MM.1S (cell line): ENCODE results near the gene B4GALT3.
A peak's percentile ranks its signal among the peaks of the same experiment; 100 is the strongest.

Source experiments
- DNase-seq: peaks from one replicate; pipeline ENCODE4 v3.0.0-alpha.2; 2015
- H2AFZ ChIP-seq: fragments of 300-600 bp; sonication (generic); 2 replicates; pipeline ENCODE4 v1.6.0; 2016; ENCODE audit warnings: antibody characterized with exemption, low read length
- H3F3A ChIP-seq: fragments of 300-600 bp; sonication (generic); 2 replicates; pipeline ENCODE4 v1.6.1; 2016; ENCODE audit warnings: mild to moderate bottlenecking, antibody characterized with exemption, low read length, moderate library complexity, mixed read lengths; ENCODE audit not compliant: insufficient read depth
- H3K27ac ChIP-seq: fragments of 300-600 bp; sonication (generic); 2 replicates; pipeline ENCODE4 v1.5.1; 2016; ENCODE audit warnings: mild to moderate bottlenecking, low read length
- H3K27me3 ChIP-seq: fragments of 300-600 bp; sonication (generic); replicated peaks from 2 replicates; pipeline ENCODE4 v1.6.0; 2016; ENCODE audit warnings: low read length; ENCODE audit not compliant: insufficient read depth
- H3K36me3 ChIP-seq: fragments of 300-600 bp; sonication (generic); replicated peaks from 2 replicates; pipeline ENCODE4 v1.6.1; 2016; ENCODE audit warnings: mild to moderate bottlenecking, low read length, mixed read lengths; ENCODE audit not compliant: insufficient read depth
- H3K4me1 ChIP-seq: fragments of 300-600 bp; sonication (generic); 2 replicates; pipeline ENCODE4 v1.6.1; 2016; ENCODE audit warnings: low read length, mixed read lengths
- H3K4me2 ChIP-seq: fragments of 300-600 bp; sonication (generic); 2 replicates; pipeline ENCODE4 v1.6.0; 2016; ENCODE audit warnings: low read depth, low read length
- H3K4me3 ChIP-seq: fragments of 300-600 bp; sonication (generic); 2 replicates; pipeline ENCODE4 v1.5.1; 2016; ENCODE audit warnings: low read length, mixed read lengths
- H3K79me2 ChIP-seq: fragments of 300-600 bp; sonication (generic); 2 replicates; pipeline ENCODE4 v1.6.1; 2016; ENCODE audit warnings: mixed run types, low read length, mixed read lengths
- H3K9ac ChIP-seq: fragments of 300-600 bp; sonication (generic); 2 replicates; pipeline ENCODE4 v1.6.1; 2016; ENCODE audit warnings: low read length, mixed read lengths
- H3K9me2 ChIP-seq: fragments of 300-600 bp; sonication (generic); replicated peaks from 2 replicates; pipeline ENCODE4 v1.6.1; 2016; ENCODE audit warnings: mild to moderate bottlenecking, low read length, mixed read lengths; ENCODE audit not compliant: insufficient read depth
- H3K9me3 ChIP-seq: fragments of 300-600 bp; sonication (generic); replicated peaks from 2 replicates; pipeline ENCODE4 v1.6.1; 2016; ENCODE audit warnings: mild to moderate bottlenecking, low read length, mixed read lengths; ENCODE audit not compliant: insufficient read depth
- H4K20me1 ChIP-seq: fragments of 300-600 bp; sonication (generic); 2 replicates; pipeline ENCODE4 v1.6.1; 2016; ENCODE audit warnings: mild to moderate bottlenecking, low read length, moderate library complexity, mixed read lengths; ENCODE audit not compliant: insufficient read depth
- EZH2 ChIP-seq: fragments of 300-600 bp; sonication (generic); optimal IDR thresholded peaks from 2 replicates; pipeline ENCODE3; 2017; ENCODE audit warnings: low read depth, mild to moderate bottlenecking, antibody characterized with exemption, low read length, mixed read lengths
- EZH2phosphoT487 ChIP-seq: fragments of 300-600 bp; sonication (generic); IDR thresholded peaks from 2 replicates; pipeline ENCODE4 v1.6.1; 2018; ENCODE audit warnings: antibody characterized with exemption, low read length
- TF ChIP-seq, protein P1 (sequence below): fragments of 300-600 bp; sonication (generic); IDR thresholded peaks from 2 replicates; pipeline ENCODE4 v1.5.1; 2016; ENCODE audit warnings: antibody characterized with exemption, low read length, mixed read lengths

Gene B4GALT3

DNA sequence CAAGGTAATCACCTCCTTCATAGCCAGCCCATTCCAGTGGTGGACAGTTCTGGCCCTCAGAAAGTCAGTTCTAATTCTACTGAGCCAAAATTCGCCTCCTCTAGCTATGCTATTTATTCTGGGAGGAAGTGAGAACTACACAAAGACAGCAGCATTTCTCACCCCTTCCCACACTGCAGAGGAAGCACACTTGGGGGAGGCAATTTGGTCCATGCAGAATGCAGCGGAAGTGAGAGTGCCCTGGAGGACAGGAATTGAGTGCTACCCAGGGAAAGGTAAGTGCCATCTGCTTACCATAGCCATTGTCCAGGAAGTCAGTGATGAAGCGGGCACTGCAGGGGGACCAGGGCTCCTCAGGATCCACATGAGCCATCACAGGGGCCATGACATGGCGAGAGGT, 17.9 kb upstream of the B4GALT3 start:
- Histone ChIP-seq H3K79me2 (no peaks in the 10 kb centered on the region), H3K4me2 (no peak overlapping the region), H2AFZ (0 out of 2 replicates have a peak overlapping the region, but pooled peaks have one; percentile 2), H4K20me1 (no peaks in the 10 kb centered on the region), H3K36me3 (no peaks in the 10 kb centered on the region), H3K4me3 (no peak overlapping the region), H3K9ac (no peak overlapping the region), H3F3A (0 out of 2 replicates have a peak, but pooled peaks cover 4% of the 10 kb centered on the region), H3K9me2 (no peaks in the 10 kb centered on the region), H3K4me1 (peaks cover 13% of the 10 kb centered on the region), H3K9me3 (no peaks in the 10 kb centered on the region), H3K27me3 (no peaks in the 10 kb centered on the region), H3K27ac (0 out of 2 replicates have a peak overlapping the region, but pooled peaks have one; percentile 0)
- TF ChIP-seq EZH2phosphoT487 = no peak
- TF ChIP-seq, protein P1, sequence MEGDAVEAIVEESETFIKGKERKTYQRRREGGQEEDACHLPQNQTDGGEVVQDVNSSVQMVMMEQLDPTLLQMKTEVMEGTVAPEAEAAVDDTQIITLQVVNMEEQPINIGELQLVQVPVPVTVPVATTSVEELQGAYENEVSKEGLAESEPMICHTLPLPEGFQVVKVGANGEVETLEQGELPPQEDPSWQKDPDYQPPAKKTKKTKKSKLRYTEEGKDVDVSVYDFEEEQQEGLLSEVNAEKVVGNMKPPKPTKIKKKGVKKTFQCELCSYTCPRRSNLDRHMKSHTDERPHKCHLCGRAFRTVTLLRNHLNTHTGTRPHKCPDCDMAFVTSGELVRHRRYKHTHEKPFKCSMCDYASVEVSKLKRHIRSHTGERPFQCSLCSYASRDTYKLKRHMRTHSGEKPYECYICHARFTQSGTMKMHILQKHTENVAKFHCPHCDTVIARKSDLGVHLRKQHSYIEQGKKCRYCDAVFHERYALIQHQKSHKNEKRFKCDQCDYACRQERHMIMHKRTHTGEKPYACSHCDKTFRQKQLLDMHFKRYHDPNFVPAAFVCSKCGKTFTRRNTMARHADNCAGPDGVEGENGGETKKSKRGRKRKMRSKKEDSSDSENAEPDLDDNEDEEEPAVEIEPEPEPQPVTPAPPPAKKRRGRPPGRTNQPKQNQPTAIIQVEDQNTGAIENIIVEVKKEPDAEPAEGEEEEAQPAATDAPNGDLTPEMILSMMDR = no peak
- DNase-seq = no peak

DNA sequence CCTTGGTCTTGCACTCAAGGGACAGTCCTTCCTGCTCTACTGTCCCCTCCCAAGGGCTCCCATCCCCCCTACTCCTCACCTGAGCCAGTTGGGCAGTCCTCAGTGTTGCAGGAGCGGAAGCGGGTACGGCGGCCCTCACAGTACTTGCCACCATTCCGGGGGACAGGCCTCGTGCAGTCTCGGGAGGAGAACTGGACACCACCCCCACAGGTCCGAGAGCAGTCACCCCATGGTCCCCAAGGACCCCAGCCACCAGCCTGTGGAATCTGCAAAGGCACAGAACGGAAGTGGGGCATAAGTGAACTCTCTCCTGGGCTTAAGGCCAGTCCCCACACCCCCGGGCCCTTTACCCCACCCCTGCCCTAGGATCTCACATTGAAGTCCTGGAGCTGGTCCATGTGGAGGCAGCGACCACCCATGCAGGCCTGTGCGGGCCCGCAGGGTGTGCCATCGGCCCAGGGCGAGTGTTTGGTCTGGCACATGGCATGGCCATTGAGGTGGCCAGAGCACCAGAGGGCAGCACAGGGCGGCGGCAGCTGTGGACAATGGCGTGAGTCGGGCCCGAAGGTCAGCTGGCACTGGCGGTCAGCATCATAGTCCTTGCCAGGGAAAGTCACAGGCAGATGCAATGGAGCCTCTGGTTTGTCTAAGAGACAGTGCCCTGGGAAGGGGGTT, 16.4 kb upstream of the B4GALT3 start:
- Histone ChIP-seq H3K9ac (no peak overlapping the region), H2AFZ (peak overlapping the region; percentile 86; the same call in 1 of the 2 replicates), H3F3A (0 out of 2 replicates have a peak, but pooled peaks cover 4% of the 10 kb centered on the region), H3K36me3 (no peaks in the 10 kb centered on the region), H3K79me2 (no peaks in the 10 kb centered on the region), H3K4me3 (no peak overlapping the region), H3K9me3 (no peaks in the 10 kb centered on the region), H3K4me2 (no peak overlapping the region), H3K27me3 (no peaks in the 10 kb centered on the region), H3K9me2 (no peaks in the 10 kb centered on the region), H4K20me1 (no peaks in the 10 kb centered on the region), H3K27ac (no peak overlapping the region), H3K4me1 (peaks cover 13% of the 10 kb centered on the region)
- TF ChIP-seq, protein P1 = peak; percentile 6; the same call in 1 of the 2 replicates
- TF ChIP-seq EZH2phosphoT487 = no peak
- no peak for DNase-seq

DNA sequence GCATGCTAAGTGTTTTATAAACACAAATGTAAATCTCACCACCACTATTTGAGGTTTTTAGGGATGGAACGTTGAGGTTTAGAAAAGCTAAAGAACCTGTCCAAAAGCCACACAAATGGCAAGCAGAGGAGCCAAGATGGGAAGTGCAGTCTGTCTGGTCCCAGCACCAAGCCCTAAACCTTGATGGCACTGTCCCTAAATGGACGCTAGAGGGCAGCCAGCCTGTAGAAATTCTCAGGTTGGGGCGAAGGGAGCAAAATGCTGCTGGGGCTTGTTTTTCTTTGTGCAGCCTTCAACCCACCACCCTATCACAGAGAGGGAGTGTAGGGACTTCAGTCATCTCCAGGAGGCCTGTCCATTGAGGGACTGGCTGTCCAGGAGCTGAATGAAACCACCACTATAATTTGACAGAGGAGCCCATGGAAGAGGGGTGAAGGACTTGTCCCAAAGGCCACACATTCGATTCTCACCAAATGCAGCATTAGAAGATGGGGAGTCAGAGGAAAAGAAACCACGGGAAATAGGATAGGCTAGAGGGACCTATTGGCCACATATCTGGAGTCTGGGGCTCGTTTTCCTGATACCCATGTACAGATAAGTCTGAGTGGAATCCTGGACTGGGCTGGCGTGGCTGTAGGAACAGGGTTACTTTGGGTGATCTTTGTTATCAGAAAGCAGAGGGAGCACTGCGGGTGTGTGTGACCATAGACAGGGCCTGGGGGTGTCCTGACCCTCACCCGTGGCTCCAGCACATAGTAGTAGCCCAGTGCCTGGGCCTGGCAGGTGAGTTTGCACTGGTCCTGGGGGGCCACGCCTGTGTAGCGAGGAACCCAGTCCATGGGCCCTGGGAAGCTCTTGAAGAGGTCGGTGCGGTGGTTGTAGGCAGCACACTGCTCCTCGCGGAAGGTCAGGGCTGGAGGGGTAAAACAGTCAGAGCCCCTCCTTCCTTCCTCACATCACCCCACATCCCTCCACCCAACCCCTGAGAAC, 15.5 kb upstream of the B4GALT3 start:
- H3K9me2 ChIP-seq = no peaks in the 10 kb centered on the region
- H3K27ac ChIP-seq = no peak overlapping the region
- H3K4me1 ChIP-seq = peaks cover 13% of the 10 kb centered on the region
- H3K4me2 ChIP-seq = peak overlapping the region; percentile 25; the same call in 1 of the 2 replicates
- no peaks in the 10 kb centered on the region for H3K36me3 ChIP-seq
- H3K9ac ChIP-seq = peak overlapping the region; percentile 4; the same call in 1 of the 2 replicates
- H3K27me3 ChIP-seq = no peaks in the 10 kb centered on the region
- H2AFZ ChIP-seq = peak overlapping the region; percentile 86
- H3K9me3 ChIP-seq = no peaks in the 10 kb centered on the region
- TF ChIP-seq EZH2phosphoT487 = no peak
- no peak for TF ChIP-seq EZH2
- TF ChIP-seq, protein P1 = peak; percentile 99
- no peaks in the 10 kb centered on the region for H3K79me2 ChIP-seq
- H3K4me3 ChIP-seq = no peak overlapping the region
- no peaks in the 10 kb centered on the region for H4K20me1 ChIP-seq
- peak; percentile 89 for DNase-seq
- 0 out of 2 replicates have a peak, but pooled peaks cover 4% of the 10 kb centered on the region for H3F3A ChIP-seq
